HG03097 (cell line): Measurements from ENCODE around the gene GBA2.

ENCODE experiments used
- ATAC-seq: cut with Tn5 transposase; IDR thresholded peaks from one replicate; pipeline ENCODE4 v1.9.1; 2021; ENCODE audit not compliant: unreplicated experiment, low FRiP score

Gene GBA2

GRCh38 chr9:35741740-35742139 lies 7.3 kb downstream of the GBA2 start:
- no peak for ATAC-seq

GRCh38 chr9:35740243-35740642 lies 8.8 kb downstream of the GBA2 start:
- ATAC-seq = no peak

- no peak for ATAC-seq
These were observed 10.1 kb downstream of the GBA2 start for GRCh38 chr9:35738924-35739323.

GRCh38 chr9:35738186-35738585 lies 10.8 kb downstream of the GBA2 start:
- ATAC-seq = no peak

- ATAC-seq = no peak
These were observed 11.9 kb downstream of the GBA2 start for GRCh38 chr9:35737143-35737542.

- ATAC-seq = no peak
These were observed 12.8 kb downstream of the GBA2 start for GRCh38 chr9:35736201-35736633.

- no peak for ATAC-seq
These were observed 14.9 kb downstream of the GBA2 start for GRCh38 chr9:35734096-35734495.

- peak; percentile 1 for ATAC-seq
These were observed 16.1 kb downstream of the GBA2 start for GRCh38 chr9:35732800-35733541.

- peak; percentile 74 for ATAC-seq
These were observed 16.7 kb downstream of the GBA2 start, which contains the start of the genes CREB3 and TLN1 for GRCh38 chr9:35732185-35732799. TSS of gene CREB3 (plus strand) at chr9:35732666. CDS start at chr9:35732773, 107 bp downstream. TSS of gene TLN1 (minus strand) at chr9:35732195. CDS start at chr9:35725694, 6,501 bp downstream.

GRCh38 chr9:35731415-35732184 lies 17.4 kb downstream of the GBA2 start:
- ATAC-seq = no peak

- no peak for ATAC-seq
These were observed 18.6 kb downstream of the GBA2 start for GRCh38 chr9:35730486-35730854.

GRCh38 chr9:35729700-35730485 lies 19.1 kb downstream of the GBA2 start:
- ATAC-seq = no peak

- ATAC-seq = no peak
These were observed 19.9 kb downstream of the GBA2 start for GRCh38 chr9:35729101-35729500.

GRCh38 chr9:35728041-35728971 lies 20.7 kb downstream of the GBA2 start:
- no peak for ATAC-seq

GRCh38 chr9:35727676-35728040 lies 21.4 kb downstream of the GBA2 start:
- ATAC-seq = no peak

GRCh38 chr9:35726931-35727330 lies 22.1 kb downstream of the GBA2 start:
- ATAC-seq = no peak

- ATAC-seq = no peak
These were observed 23.7 kb downstream of the GBA2 start for GRCh38 chr9:35725362-35725761.

GRCh38 chr9:35723908-35724307 lies 25.1 kb downstream of the GBA2 start:
- no peak for ATAC-seq

- ATAC-seq = no peak
These were observed 25.6 kb downstream of the GBA2 start for GRCh38 chr9:35723426-35723825.

GRCh38 chr9:35719546-35719945 lies 29.5 kb downstream of the GBA2 start:
- no peak for ATAC-seq
